Neural cell (in vitro differentiated cells): Measurements from ENCODE around the gene RND3. TPM values are rescaled to one million over a fixed set of nuclear protein-coding genes. Genes with fewer than 3 reads are reported as not detected.

ENCODE experiments used
- H2AFZ ChIP-seq: fragments of 200-600, 300-800 bp; sonication (generic), shearing (Covaris generic); 2 replicates; pipeline ENCODE4 v1.6.0; 2014; ENCODE audit warnings: low read depth, mild to moderate bottlenecking, antibody characterized with exemption, low read length, moderate library complexity
- H3F3A ChIP-seq: fragments of 200-600 bp; shearing (Covaris generic); 2 replicates; pipeline ENCODE4 v1.6.1; 2016; ENCODE audit warnings: mild to moderate bottlenecking, moderate library complexity, mixed read lengths, antibody characterized with exemption, low read length; ENCODE audit not compliant: insufficient read depth, poor library complexity, severe bottlenecking
- H3K27ac ChIP-seq: fragments of 200-600, 300-800 bp; sonication (generic), shearing (Covaris generic); 2 replicates; pipeline ENCODE4 v1.5.1; 2014; ENCODE audit warnings: mild to moderate bottlenecking, low read length, moderate library complexity
- H3K27me3 ChIP-seq: fragments of 300-800, 200-600 bp; sonication (generic), shearing (Covaris generic); 2 replicates; pipeline ENCODE4 v1.6.0; 2014; ENCODE audit warnings: mild to moderate bottlenecking, low read depth, low read length, moderate library complexity; ENCODE audit not compliant: insufficient read depth
- H3K36me3 ChIP-seq: fragments of 300-800, 200-600 bp; sonication (generic), shearing (Covaris generic); 2 replicates; pipeline ENCODE4 v1.5.1; 2014; ENCODE audit warnings: mild to moderate bottlenecking, antibody characterized with exemption, low read length, moderate library complexity; ENCODE audit not compliant: insufficient read depth
- H3K4me2 ChIP-seq: fragments of 300-800, 200-600 bp; sonication (generic), shearing (Covaris generic); 2 replicates; pipeline ENCODE4 v1.6.0; 2014; ENCODE audit warnings: mild to moderate bottlenecking, low read length
- H3K4me3 ChIP-seq: fragments of 300-800, 200-600 bp; sonication (generic), shearing (Covaris generic); 2 replicates; pipeline ENCODE4 v1.5.1; 2014; ENCODE audit warnings: mild to moderate bottlenecking, low read length, moderate library complexity
- H3K79me2 ChIP-seq: fragments of 200-600 bp; shearing (Covaris generic); replicated peaks from 2 replicates; pipeline ENCODE4 v1.6.0; 2014; ENCODE audit warnings: mild to moderate bottlenecking, low read length, moderate library complexity; ENCODE audit not compliant: insufficient read depth
- H3K9ac ChIP-seq: fragments of 300-800, 200-600 bp; sonication (generic), shearing (Covaris generic); 2 replicates; pipeline ENCODE4 v1.6.1; 2016; ENCODE audit warnings: mild to moderate bottlenecking, low read length, mixed read lengths
- H3K9me2 ChIP-seq: fragments of 200-600 bp; shearing (Covaris generic); 2 replicates; pipeline ENCODE4 v1.6.1; 2016; ENCODE audit warnings: mild to moderate bottlenecking, low read length, mixed read lengths; ENCODE audit not compliant: insufficient read depth
- H3K9me3 ChIP-seq: fragments of 200-600, 300-800 bp; sonication (generic), shearing (Covaris generic); 2 replicates; pipeline ENCODE4 v1.6.1; 2016; ENCODE audit warnings: mild to moderate bottlenecking, mixed run types, low read length, moderate library complexity, mixed read lengths
- H4K20me1 ChIP-seq: fragments of 200-600 bp; shearing (Covaris generic); 2 replicates; pipeline ENCODE4 v1.6.1; 2016; ENCODE audit warnings: mild to moderate bottlenecking, mixed run types; ENCODE audit not compliant: insufficient read depth
- EP300 ChIP-seq: fragments of 450-650 bp; conservative IDR thresholded peaks from 2 replicates; pipeline ENCODE4 v1.6.1; 2014; ENCODE audit warnings: antibody characterized with exemption, mild to moderate bottlenecking, moderate library complexity; ENCODE audit not compliant: poor library complexity, severe bottlenecking
- EZH2 ChIP-seq: fragments of 200-600, 300-800 bp; shearing (Covaris generic), sonication (generic); IDR thresholded peaks from 2 replicates; pipeline ENCODE4 v1.6.1; 2014; ENCODE audit warnings: antibody characterized with exemption, low read length, borderline replicate concordance, mild to moderate bottlenecking; ENCODE audit not compliant: insufficient read depth, poor library complexity, severe bottlenecking
- MXI1 ChIP-seq: fragments of 450-650 bp; conservative IDR thresholded peaks from 2 replicates; pipeline ENCODE4 v1.6.1; 2014; ENCODE audit warnings: antibody characterized with exemption, mild to moderate bottlenecking; ENCODE audit not compliant: poor library complexity, severe bottlenecking
- POLR2AphosphoS5 ChIP-seq: IDR thresholded peaks from 2 replicates; pipeline ENCODE4 v1.6.1; 2012
- RAD21 ChIP-seq: fragments of 450-650 bp; conservative IDR thresholded peaks from 2 replicates; pipeline ENCODE4 v1.6.1; 2014; ENCODE audit warnings: antibody characterized with exemption, mild to moderate bottlenecking, moderate library complexity
- SMC3 ChIP-seq: fragments of 450-650 bp; conservative IDR thresholded peaks from 2 replicates; pipeline ENCODE4 v1.6.1; 2014; ENCODE audit warnings: antibody characterized with exemption, mild to moderate bottlenecking, moderate library complexity; ENCODE audit not compliant: poor library complexity
- TAF1 ChIP-seq: IDR thresholded peaks from 2 replicates; pipeline ENCODE4 v1.6.1; 2012; ENCODE audit warnings: low read depth
- polyA plus RNA-seq: library from polyadenylated mRNA; depleted of rRNA; stranded (reverse); fragments of >200 nt; gene quantifications from 2 replicates; pipeline ENCODE4 v1.2.3, GENCODE V29; 2014
- TF ChIP-seq, protein P1 (sequence below): IDR thresholded peaks from 2 replicates; pipeline ENCODE4 v1.6.1; 2012; ENCODE audit warnings: borderline replicate concordance
- TF ChIP-seq, protein P2 (sequence below): fragments of 450-650 bp; IDR thresholded peaks from 2 replicates; pipeline ENCODE4 v1.5.1; 2014; ENCODE audit warnings: antibody characterized with exemption, mild to moderate bottlenecking, moderate library complexity; ENCODE audit not compliant: poor library complexity, severe bottlenecking

The RND3 gene
- polyA plus RNA-seq, 1 donor from 2014 or later: 143 TPM

DNA sequence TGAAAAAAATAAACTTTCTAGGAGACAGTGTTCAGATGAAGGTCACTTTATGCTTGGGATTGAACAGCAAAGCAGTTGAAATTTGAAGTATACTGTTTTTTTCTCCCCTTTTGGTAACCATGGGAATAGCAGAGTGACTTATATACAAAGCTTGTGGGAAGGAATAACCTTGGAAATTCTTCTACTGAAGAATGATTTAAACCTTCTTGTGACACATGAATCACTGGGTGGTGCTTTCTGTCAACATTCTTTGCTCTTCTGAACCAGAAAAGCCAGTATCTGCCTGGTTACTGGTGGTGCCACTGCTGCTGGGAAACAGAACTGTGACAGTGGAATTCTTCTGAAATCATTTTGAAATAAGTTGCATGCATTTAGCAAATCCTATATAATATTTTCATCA is 39.4 kb upstream of the RND3 start:
- no peaks in the 10 kb centered on the region for H3K27me3 ChIP-seq
- no peak overlapping the region for H2AFZ ChIP-seq
- no peaks in the 10 kb centered on the region for H3K9me3 ChIP-seq
- H3K9ac ChIP-seq: no peak overlapping the region
- H3F3A ChIP-seq: no peaks in the 10 kb centered on the region
- H3K27ac ChIP-seq: no peak overlapping the region
- no peaks in the 10 kb centered on the region for H3K9me2 ChIP-seq
- no peaks in the 10 kb centered on the region for H3K79me2 ChIP-seq
- TF ChIP-seq RAD21: peak; percentile 36
- TF ChIP-seq EP300: peak; percentile 18
- TF ChIP-seq EZH2: no peak
- TF ChIP-seq, protein P1, sequence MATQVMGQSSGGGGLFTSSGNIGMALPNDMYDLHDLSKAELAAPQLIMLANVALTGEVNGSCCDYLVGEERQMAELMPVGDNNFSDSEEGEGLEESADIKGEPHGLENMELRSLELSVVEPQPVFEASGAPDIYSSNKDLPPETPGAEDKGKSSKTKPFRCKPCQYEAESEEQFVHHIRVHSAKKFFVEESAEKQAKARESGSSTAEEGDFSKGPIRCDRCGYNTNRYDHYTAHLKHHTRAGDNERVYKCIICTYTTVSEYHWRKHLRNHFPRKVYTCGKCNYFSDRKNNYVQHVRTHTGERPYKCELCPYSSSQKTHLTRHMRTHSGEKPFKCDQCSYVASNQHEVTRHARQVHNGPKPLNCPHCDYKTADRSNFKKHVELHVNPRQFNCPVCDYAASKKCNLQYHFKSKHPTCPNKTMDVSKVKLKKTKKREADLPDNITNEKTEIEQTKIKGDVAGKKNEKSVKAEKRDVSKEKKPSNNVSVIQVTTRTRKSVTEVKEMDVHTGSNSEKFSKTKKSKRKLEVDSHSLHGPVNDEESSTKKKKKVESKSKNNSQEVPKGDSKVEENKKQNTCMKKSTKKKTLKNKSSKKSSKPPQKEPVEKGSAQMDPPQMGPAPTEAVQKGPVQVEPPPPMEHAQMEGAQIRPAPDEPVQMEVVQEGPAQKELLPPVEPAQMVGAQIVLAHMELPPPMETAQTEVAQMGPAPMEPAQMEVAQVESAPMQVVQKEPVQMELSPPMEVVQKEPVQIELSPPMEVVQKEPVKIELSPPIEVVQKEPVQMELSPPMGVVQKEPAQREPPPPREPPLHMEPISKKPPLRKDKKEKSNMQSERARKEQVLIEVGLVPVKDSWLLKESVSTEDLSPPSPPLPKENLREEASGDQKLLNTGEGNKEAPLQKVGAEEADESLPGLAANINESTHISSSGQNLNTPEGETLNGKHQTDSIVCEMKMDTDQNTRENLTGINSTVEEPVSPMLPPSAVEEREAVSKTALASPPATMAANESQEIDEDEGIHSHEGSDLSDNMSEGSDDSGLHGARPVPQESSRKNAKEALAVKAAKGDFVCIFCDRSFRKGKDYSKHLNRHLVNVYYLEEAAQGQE: no peak
- TF ChIP-seq, protein P2, sequence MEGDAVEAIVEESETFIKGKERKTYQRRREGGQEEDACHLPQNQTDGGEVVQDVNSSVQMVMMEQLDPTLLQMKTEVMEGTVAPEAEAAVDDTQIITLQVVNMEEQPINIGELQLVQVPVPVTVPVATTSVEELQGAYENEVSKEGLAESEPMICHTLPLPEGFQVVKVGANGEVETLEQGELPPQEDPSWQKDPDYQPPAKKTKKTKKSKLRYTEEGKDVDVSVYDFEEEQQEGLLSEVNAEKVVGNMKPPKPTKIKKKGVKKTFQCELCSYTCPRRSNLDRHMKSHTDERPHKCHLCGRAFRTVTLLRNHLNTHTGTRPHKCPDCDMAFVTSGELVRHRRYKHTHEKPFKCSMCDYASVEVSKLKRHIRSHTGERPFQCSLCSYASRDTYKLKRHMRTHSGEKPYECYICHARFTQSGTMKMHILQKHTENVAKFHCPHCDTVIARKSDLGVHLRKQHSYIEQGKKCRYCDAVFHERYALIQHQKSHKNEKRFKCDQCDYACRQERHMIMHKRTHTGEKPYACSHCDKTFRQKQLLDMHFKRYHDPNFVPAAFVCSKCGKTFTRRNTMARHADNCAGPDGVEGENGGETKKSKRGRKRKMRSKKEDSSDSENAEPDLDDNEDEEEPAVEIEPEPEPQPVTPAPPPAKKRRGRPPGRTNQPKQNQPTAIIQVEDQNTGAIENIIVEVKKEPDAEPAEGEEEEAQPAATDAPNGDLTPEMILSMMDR: peak; percentile 39
- TF ChIP-seq MXI1: no peak
- no peak for TF ChIP-seq POLR2AphosphoS5
- peak; percentile 36 for TF ChIP-seq SMC3
- TF ChIP-seq TAF1: no peak
- H3K4me2 ChIP-seq: no peak overlapping the region
- H3K36me3 ChIP-seq: no peaks in the 10 kb centered on the region
- H4K20me1 ChIP-seq: no peaks in the 10 kb centered on the region
- H3K4me3 ChIP-seq: no peak overlapping the region

DNA sequence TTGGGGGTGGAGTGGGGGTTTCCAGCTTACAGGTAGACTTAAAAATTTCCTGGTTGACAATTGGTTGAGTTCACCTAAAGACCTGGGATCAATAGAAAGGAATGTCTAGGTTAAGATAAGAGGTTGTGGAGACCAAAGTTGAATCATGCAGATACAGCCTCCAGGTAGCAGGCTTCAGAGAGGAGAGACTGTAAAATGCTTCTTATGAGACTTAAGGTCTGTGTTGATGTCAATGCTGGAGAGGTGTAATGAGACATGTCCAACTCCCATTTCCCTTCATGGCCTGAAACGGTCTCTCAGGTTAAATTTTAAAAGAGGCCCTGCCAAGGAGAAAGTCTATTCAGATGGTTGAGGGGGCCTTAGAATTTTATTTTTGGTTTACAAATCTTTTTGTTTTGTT is 38.5 kb upstream of the RND3 start:
- TF ChIP-seq RAD21 (no peak), POLR2AphosphoS5 (no peak), TAF1 (no peak), EP300 (no peak), MXI1 (no peak), EZH2 (no peak), SMC3 (no peak)
- TF ChIP-seq, protein P2: no peak
- TF ChIP-seq, protein P1: no peak
- no peaks in the 10 kb centered on the region for H3K27me3 ChIP-seq
- H3K9me2 ChIP-seq: no peaks in the 10 kb centered on the region
- H3K9ac ChIP-seq: no peak overlapping the region
- no peaks in the 10 kb centered on the region for H4K20me1 ChIP-seq
- no peaks in the 10 kb centered on the region for H3K9me3 ChIP-seq
- H3K4me3 ChIP-seq: no peak overlapping the region
- H3F3A ChIP-seq: no peaks in the 10 kb centered on the region
- no peak overlapping the region for H3K4me2 ChIP-seq
- H3K79me2 ChIP-seq: no peaks in the 10 kb centered on the region
- H3K27ac ChIP-seq: no peak overlapping the region
- H2AFZ ChIP-seq: no peak overlapping the region
- H3K36me3 ChIP-seq: no peaks in the 10 kb centered on the region
